HEK293 (cell line): ENCODE measurements around the gene SLC25A19.
"Not testable (repeated sequence)": the region's sequence is repeated elsewhere in the genome, so short reads cannot be mapped to it uniquely, and the experiment has no call there.

ENCODE experiments used
- CTCF ChIA-PET: fragments of 350-600 bp; formaldehyde crosslinking; extraction: SDS; loops from one replicate; lab custom pipeline; 2021; ENCODE audit warnings: antibody characterized with exemption; lab: Yijun Ruan, JAX
- POLR2A ChIA-PET: fragments of 300-600 bp; formaldehyde crosslinking; extraction: SDS; loops from one replicate; lab custom pipeline; 2020; ENCODE audit warnings: antibody characterized with exemption, inconsistent platforms; lab: Yijun Ruan, JAX
- H3K27ac ChIP-seq: fragments of 200-500 bp; sonication (Bioruptor generic); 2 replicates; pipeline ENCODE4 v1.5.1; 2014; ENCODE audit warnings: low read depth, low read length, control low read depth, inconsistent platforms; ENCODE audit errors: extremely low read depth
- H3K36me3 ChIP-seq, 2 experiments: fragments of 200-500 bp in 1 of 2; sonication (Bioruptor generic) in 1 of 2; 1 replicate in 1 of 2; 2 replicates in 1 of 2; pipeline ENCODE4 v1.5.1; 2014 to 2017; ENCODE audit warnings: inconsistent platforms in 2 of 2, low read length in 2 of 2; ENCODE audit not compliant: control insufficient read depth in 2 of 2, insufficient read depth in 1 of 2
- H3K4me1 ChIP-seq: fragments of 200-500 bp; sonication (Bioruptor generic); 2 replicates; pipeline ENCODE4 v1.5.1; 2014; ENCODE audit warnings: mild to moderate bottlenecking, low read length, inconsistent platforms; ENCODE audit not compliant: control insufficient read depth, insufficient read depth
- H3K4me3 ChIP-seq: 2 replicates; pipeline ENCODE4 v1.5.1; 2011; ENCODE audit warnings: low read depth, mild to moderate bottlenecking, control low read depth, low read length, moderate library complexity
- H3K9me3 ChIP-seq: fragments of 200-500 bp; sonication (Bioruptor generic); 2 replicates; pipeline ENCODE4 v1.5.1; 2014; ENCODE audit warnings: low read depth, low read length, inconsistent platforms; ENCODE audit not compliant: control insufficient read depth, insufficient read depth
- CTCF ChIP-seq: fragments of 450-650 bp; formaldehyde crosslinking; IDR thresholded peaks from 2 replicates; pipeline ENCODE4 v1.5.1; 2016; ENCODE audit warnings: missing biosample characterization, missing genetic modification characterization
- GLIS2 ChIP-seq: fragments of 450-650 bp; formaldehyde crosslinking; IDR thresholded peaks from 2 replicates; pipeline ENCODE4 v1.5.1; 2016; ENCODE audit warnings: missing biosample characterization, missing genetic modification characterization
- INSM2 ChIP-seq: fragments of 450-650 bp; formaldehyde crosslinking; IDR thresholded peaks from 2 replicates; pipeline ENCODE4 v1.5.1; 2016; ENCODE audit warnings: missing biosample characterization, missing genetic modification characterization
- SP3 ChIP-seq: fragments of 450-650 bp; formaldehyde crosslinking; IDR thresholded peaks from 2 replicates; pipeline ENCODE4 v1.5.1; 2016; ENCODE audit warnings: missing biosample characterization, missing genetic modification characterization
- SP7 ChIP-seq: fragments of 450-650 bp; formaldehyde crosslinking; IDR thresholded peaks from 2 replicates; pipeline ENCODE4 v1.5.1; 2016; ENCODE audit warnings: missing biosample characterization, missing genetic modification characterization
- ZBTB17 ChIP-seq: fragments of 450-650 bp; formaldehyde crosslinking; IDR thresholded peaks from 2 replicates; pipeline ENCODE4 v1.5.1; 2016; ENCODE audit warnings: missing biosample characterization, missing genetic modification characterization
- ZBTB8A ChIP-seq: fragments of 450-650 bp; formaldehyde crosslinking; IDR thresholded peaks from 2 replicates; pipeline ENCODE4 v1.5.1; 2016; ENCODE audit warnings: missing biosample characterization, missing genetic modification characterization
- ZNF138 ChIP-seq: fragments of 450-650 bp; formaldehyde crosslinking; IDR thresholded peaks from 2 replicates; pipeline ENCODE4 v1.5.1; 2016; ENCODE audit warnings: missing biosample characterization, missing genetic modification characterization, borderline replicate concordance
- ZNF140 ChIP-seq: fragments of 450-650 bp; formaldehyde crosslinking; IDR thresholded peaks from 2 replicates; pipeline ENCODE4 v1.5.1; 2016; ENCODE audit warnings: missing biosample characterization, missing genetic modification characterization
- ZNF23 ChIP-seq: fragments of 450-650 bp; formaldehyde crosslinking; IDR thresholded peaks from 2 replicates; pipeline ENCODE4 v1.5.1; 2016; ENCODE audit warnings: missing biosample characterization, missing genetic modification characterization, borderline replicate concordance
- ZNF398 ChIP-seq: fragments of 450-650 bp; formaldehyde crosslinking; IDR thresholded peaks from 2 replicates; pipeline ENCODE4 v1.5.1; 2017; ENCODE audit warnings: missing biosample characterization, missing genetic modification characterization
- ZNF473 ChIP-seq: fragments of 450-650 bp; formaldehyde crosslinking; IDR thresholded peaks from 2 replicates; pipeline ENCODE4 v1.5.1; 2017; ENCODE audit warnings: missing biosample characterization, missing genetic modification characterization
- ZNF510 ChIP-seq: fragments of 450-650 bp; formaldehyde crosslinking; IDR thresholded peaks from 2 replicates; pipeline ENCODE4 v1.5.1; 2018; ENCODE audit warnings: mild to moderate bottlenecking, missing genetic modification characterization, missing biosample characterization; ENCODE audit not compliant: insufficient replicate concordance
- ZNF623 ChIP-seq: fragments of 450-650 bp; formaldehyde crosslinking; IDR thresholded peaks from 2 replicates; pipeline ENCODE4 v1.5.1; 2016; ENCODE audit warnings: missing biosample characterization, missing genetic modification characterization
- ZNF664 ChIP-seq: fragments of 450-650 bp; formaldehyde crosslinking; IDR thresholded peaks from 2 replicates; pipeline ENCODE4 v1.5.1; 2016; ENCODE audit warnings: missing biosample characterization, missing genetic modification characterization
- ZNF707 ChIP-seq: fragments of 450-650 bp; formaldehyde crosslinking; IDR thresholded peaks from 2 replicates; pipeline ENCODE4 v1.5.1; 2016; ENCODE audit warnings: missing biosample characterization, missing genetic modification characterization
- ZNF843 ChIP-seq: fragments of 450-650 bp; formaldehyde crosslinking; IDR thresholded peaks from 2 replicates; pipeline ENCODE4 v1.5.1; 2016; ENCODE audit warnings: missing biosample characterization, missing genetic modification characterization
- TF ChIP-seq, protein P1 (sequence below): fragments of 450-650 bp; formaldehyde crosslinking; IDR thresholded peaks from 2 replicates; pipeline ENCODE4 v1.5.1; 2016; ENCODE audit warnings: missing biosample characterization, missing genetic modification characterization, borderline replicate concordance

Gene SLC25A19

DNA sequence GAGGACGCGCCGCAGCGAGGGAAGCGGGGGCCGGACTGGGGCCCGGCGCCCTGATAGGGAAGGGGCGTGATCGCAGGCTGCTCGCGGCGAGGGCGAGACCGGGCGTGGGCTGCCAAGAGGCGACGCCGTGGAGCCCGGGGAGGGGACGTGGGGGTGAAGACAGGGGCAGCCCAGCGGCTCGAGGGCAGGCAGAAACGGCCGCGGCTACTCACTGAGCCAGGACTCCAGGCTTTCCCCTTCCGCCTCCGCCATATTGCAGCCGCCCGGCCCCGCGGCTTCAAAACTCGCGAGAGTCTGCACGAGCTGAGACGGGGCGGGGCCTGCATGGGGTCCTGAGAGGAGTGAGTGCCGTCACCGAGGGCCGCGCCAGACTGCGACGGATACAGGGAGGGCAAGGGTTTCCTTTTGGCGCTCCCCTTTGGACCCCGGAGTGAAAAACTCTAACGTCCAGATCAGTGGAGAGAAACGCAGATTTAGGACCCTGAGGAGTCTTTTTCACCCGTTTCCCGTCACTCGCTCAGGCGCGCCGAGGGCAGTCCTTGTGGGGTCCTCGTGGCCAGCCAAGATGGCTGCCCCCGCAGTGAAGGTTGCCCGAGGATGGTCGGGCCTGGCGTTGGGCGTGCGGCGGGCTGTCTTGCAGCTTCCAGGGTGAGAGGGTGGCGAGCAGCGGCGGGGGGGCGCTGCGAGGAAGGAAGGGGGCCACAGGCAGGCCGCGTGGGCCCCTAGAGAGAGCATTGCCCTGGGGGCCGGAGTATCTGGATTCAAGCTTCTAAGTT, 27.7 kb downstream of the SLC25A19 start, which contains the start of the genes GGA3 and MRPS7 (continued):
- TF ChIP-seq, protein P1, sequence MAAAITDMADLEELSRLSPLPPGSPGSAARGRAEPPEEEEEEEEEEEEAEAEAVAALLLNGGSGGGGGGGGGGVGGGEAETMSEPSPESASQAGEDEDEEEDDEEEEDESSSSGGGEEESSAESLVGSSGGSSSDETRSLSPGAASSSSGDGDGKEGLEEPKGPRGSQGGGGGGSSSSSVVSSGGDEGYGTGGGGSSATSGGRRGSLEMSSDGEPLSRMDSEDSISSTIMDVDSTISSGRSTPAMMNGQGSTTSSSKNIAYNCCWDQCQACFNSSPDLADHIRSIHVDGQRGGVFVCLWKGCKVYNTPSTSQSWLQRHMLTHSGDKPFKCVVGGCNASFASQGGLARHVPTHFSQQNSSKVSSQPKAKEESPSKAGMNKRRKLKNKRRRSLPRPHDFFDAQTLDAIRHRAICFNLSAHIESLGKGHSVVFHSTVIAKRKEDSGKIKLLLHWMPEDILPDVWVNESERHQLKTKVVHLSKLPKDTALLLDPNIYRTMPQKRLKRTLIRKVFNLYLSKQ (tag by site-specific recombination): no peak
- no peak for TF ChIP-seq INSM2 (tag by site-specific recombination)
- no peak for TF ChIP-seq ZNF473
- TF ChIP-seq ZNF138 (tag by site-specific recombination): no peak
- no peak for TF ChIP-seq ZNF707 (tag by site-specific recombination)
- no peak for TF ChIP-seq ZNF23
- peak; percentile 89 for TF ChIP-seq SP7 (tag by site-specific recombination)
- TF ChIP-seq GLIS2 (tag by site-specific recombination): peak; percentile 39; the same call in 1 of the 2 replicates
- TF ChIP-seq ZNF664: no peak
- no peak for TF ChIP-seq ZNF510
- TF ChIP-seq ZNF140 (tag by site-specific recombination): no peak
- TF ChIP-seq ZNF623 (tag by site-specific recombination): no peak; the same call in 1 of the 2 replicates
- peak; percentile 97 for TF ChIP-seq SP3

- Histone ChIP-seq H3K4me1 (peaks cover 5% of the 10 kb centered on the region; the same call in 1 of the 2 replicates), H3K4me3 (peak overlapping the region; percentile 99), H3K27ac (peak overlapping the region; percentile 99), H3K9me3 (no peaks in the 10 kb centered on the region), H3K36me3 (peaks cover 29 to 33% of the 10 kb centered on the region in 2 experiments)
- ChIA-PET CTCF (interaction anchor here (0.6 to 6.3 kb wide), 14 partner anchors 10 to 489 kb away, joined by 3 to 74 read pairs (median 4); partner anchors contain the start of genes ARMC7 and MIF4GD), POLR2A (interaction anchor here (0.6 to 3.7 kb wide), 17 partner anchors 9 to 265 kb away, joined by 3 to 90 read pairs (median 4); partner anchors contain the start of genes GRB2, LLGL2, MIF4GD and NUP85)
- TF ChIP-seq CTCF (0 out of 2 replicates have a peak, but pooled peaks have one; percentile 50), ZBTB17 (tag by site-specific recombination) (peak; percentile 74), ZBTB8A (tag by site-specific recombination) (peak; percentile 53), ZNF398 (no peak), ZNF843 (tag by site-specific recombination) (no peak)
These were observed 28.4 kb downstream of the SLC25A19 start for GRCh38 chr17:75260641-75261335.

DNA sequence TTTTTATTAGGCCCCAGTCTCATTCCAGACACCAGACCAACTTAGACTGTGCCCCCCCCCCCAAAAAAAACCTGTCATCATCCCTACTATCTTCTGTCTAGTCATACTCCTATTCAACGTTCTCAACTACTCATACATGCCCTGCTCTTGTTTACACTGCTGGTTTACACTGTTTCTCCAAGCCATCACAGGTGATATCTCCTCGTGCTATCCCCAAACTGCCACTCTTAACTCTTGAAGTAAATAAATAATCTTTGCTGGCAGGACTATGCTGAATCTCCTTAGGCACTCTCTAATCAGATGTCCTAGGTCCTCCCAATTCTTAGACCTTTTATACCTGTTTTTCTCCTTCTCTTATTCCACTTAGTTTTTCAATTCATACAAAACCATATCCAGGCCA, 32.0 kb downstream of the SLC25A19 start:
- H3K36me3 ChIP-seq, H3K4me1 ChIP-seq, H3K4me3 ChIP-seq, H3K9me3 ChIP-seq, POLR2A ChIA-PET, H3K27ac ChIP-seq: not testable (repeated sequence)
- CTCF ChIA-PET: interaction anchor here (1.2 kb wide), 1 partner anchor 17 kb away, joined by 5 read pairs; no protein-coding TSS in a partner anchor

- H3K36me3 ChIP-seq, H3K27ac ChIP-seq, H3K9me3 ChIP-seq, H3K4me3 ChIP-seq, POLR2A ChIA-PET, H3K4me1 ChIP-seq: not testable (repeated sequence)
- CTCF ChIA-PET: interaction anchor here (1.2 kb wide), 1 partner anchor 16 kb away, joined by 5 read pairs; no protein-coding TSS in a partner anchor
These were observed 33.1 kb downstream of the SLC25A19 start for GRCh38 chr17:75255954-75256698.
